ENCODE measurements around the gene TRHDE. TPM values are rescaled to one million over a fixed set of nuclear protein-coding genes. Genes with fewer than 3 reads are reported as not detected.
A peak's percentile ranks its signal among the peaks of the same experiment; 100 is the strongest.

The TRHDE gene
- total and polyA plus RNA-seq, 9 of the 15 experiments (the other 6 are each of a cell fraction or from before 2014, with no cell fraction given), result 0.03 to 0.29 (median 0.09) TPM

DNA sequence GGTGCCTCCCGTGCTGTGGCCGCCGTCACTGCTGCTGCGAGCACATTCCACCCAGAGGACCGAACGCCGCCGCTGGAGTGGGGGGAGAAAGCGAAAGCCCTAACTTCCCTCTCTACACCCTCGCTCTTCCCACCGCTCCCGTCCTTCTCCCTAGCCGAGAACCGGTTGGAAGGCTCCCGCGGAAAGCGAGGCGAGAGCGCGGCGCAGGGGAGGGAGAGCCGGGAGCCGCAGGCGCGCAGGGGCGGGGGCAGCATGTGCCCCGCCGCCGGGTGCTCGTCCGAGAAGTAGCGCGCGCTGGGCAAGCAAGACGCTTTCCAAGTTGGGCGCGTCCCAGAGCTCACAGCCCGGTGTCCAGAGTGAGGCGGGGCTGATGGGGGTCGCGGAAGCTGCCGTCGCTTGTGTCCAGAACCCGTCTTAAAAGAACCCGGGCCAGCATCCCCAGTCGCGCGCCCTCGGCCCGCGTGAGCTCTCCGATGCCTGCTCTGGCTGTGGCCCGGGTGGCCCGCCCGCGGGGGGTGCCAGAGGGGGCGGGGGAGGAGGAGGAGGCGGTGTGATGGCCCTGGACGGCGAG lies at the start of gene TRHDE (continued):
- no peak for TF ChIP-seq POLR3A (IDR thresholded peaks at IDR 0.05; ENCODE audit: borderline replicate concordance, extremely low read depth, insufficient read depth, insufficient read length)
- TF ChIP-seq SRSF9 (IDR thresholded peaks at IDR 0.05; ENCODE audit: borderline replicate concordance, low read depth, low read length), result no peak
- TF ChIP-seq, protein P1, sequence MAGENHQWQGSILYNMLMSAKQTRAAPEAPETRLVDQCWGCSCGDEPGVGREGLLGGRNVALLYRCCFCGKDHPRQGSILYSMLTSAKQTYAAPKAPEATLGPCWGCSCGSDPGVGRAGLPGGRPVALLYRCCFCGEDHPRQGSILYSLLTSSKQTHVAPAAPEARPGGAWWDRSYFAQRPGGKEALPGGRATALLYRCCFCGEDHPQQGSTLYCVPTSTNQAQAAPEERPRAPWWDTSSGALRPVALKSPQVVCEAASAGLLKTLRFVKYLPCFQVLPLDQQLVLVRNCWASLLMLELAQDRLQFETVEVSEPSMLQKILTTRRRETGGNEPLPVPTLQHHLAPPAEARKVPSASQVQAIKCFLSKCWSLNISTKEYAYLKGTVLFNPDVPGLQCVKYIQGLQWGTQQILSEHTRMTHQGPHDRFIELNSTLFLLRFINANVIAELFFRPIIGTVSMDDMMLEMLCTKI (IDR thresholded peaks at IDR 0.05; ENCODE audit: partially characterized antibody), result no peak
- TF ChIP-seq HDAC1 (IDR thresholded peaks at IDR 0.05), result no peak
- no peak for TF ChIP-seq DIDO1 (tag; IDR thresholded peaks at IDR 0.05; ENCODE audit: low read depth)

- DNase-seq (ENCODE audit: extremely low read depth in 1 of 4, low spot score in 3 of 4) (no peak), FAIRE-seq (no peak), ATAC-seq (no peak)
- TF ChIP-seq MAFK (IDR thresholded peaks at IDR 0.05; ENCODE audit: low read length) (peak; percentile 54), ZNF316 (IDR thresholded peaks at IDR 0.05) (peak; percentile 32), RBM39 (optimal IDR thresholded peaks at IDR 0.05; ENCODE audit: low read depth, low read length) (no peak), MAFF (IDR thresholded peaks at IDR 0.05; ENCODE audit: low read length) (no peak)
- H4K20me1 ChIP-seq (replicated peaks; ENCODE audit: control insufficient read depth, insufficient read depth, low read length), result no peaks in the 10 kb centered on the region
- no peaks in the 10 kb centered on the region for H3K36me3 ChIP-seq (ENCODE audit: control insufficient read depth, insufficient read depth, low read length)
- no peaks in the 10 kb centered on the region for H3K9me1 ChIP-seq (ENCODE audit: control insufficient read depth, insufficient read depth, low read length)
- BruUV-seq (replicated peaks), result no TSS peak
- H3K27me3 ChIP-seq (ENCODE audit: control insufficient read depth in 2 of 2, insufficient read depth in 2 of 2, low read length in 2 of 2), result no peaks in the 10 kb centered on the region
- intact Hi-C loops (cut with micrococcal nuclease) (no loop called here), in situ Hi-C loops (cut with MboI) (no loop called here)
- no peaks in the 10 kb centered on the region for H3K4me1 ChIP-seq (replicated peaks in 1 of 2; ENCODE audit: control insufficient read depth in 2 of 2, insufficient read depth in 2 of 2, low read length in 2 of 2)
- 5% methylated on average over 1 of the region's 1 CpG for WGBS (ENCODE audit: insufficient coverage, low coverage, missing lambda C conversion rate)
- H3K27ac ChIP-seq (ENCODE audit: extremely low read depth, low read depth, low read length), result no peak overlapping the region
- no peaks in the 10 kb centered on the region for H3K9me3 ChIP-seq (replicated peaks; ENCODE audit: control insufficient read depth, insufficient read depth, low read depth, low read length)
- no peak overlapping the region for H2AFZ ChIP-seq (ENCODE audit: low read depth, low read length)
- POLR2A ChIA-PET, result interaction anchor here (0.7 kb wide), 1 partner anchor 557 kb away, joined by 4 read pairs; no protein-coding TSS in a partner anchor
- no peaks in the 10 kb centered on the region for H3K79me2 ChIP-seq (ENCODE audit: control insufficient read depth, insufficient read depth, low read length)
- no peak overlapping the region for H3K4me3 ChIP-seq
- CTCF ChIA-PET (ENCODE audit: low intra/inter-chr PET ratio), result no interaction called here
- H3K4me2 ChIP-seq (ENCODE audit: insufficient read depth, low read length), result no peak overlapping the region
- no peak overlapping the region for H3K9ac ChIP-seq (ENCODE audit: insufficient read depth in 1 of 2, low read depth in 2 of 2, low read length in 2 of 2)
These were observed 45.7 kb upstream of the TRHDE start for GRCh38 chr12:72226510-72226909.
